Mucosa of stomach (tissue), 1 donor: ENCODE results near the gene THAP3.
"Not testable (repeated sequence)": the region's sequence is repeated elsewhere in the genome, so short reads cannot be mapped to it uniquely, and the experiment has no call there.

Source experiments
- H3K27me3 ChIP-seq: one replicate; pipeline ENCODE4 v1.7.0; 2013; ENCODE audit warnings: mild to moderate bottlenecking, low read length; ENCODE audit not compliant: control insufficient read depth, insufficient read depth
- H3K36me3 ChIP-seq: one replicate; pipeline ENCODE4 v1.7.0; 2013; ENCODE audit warnings: low read length; ENCODE audit not compliant: control insufficient read depth, insufficient read depth
- H3K4me1 ChIP-seq: one replicate; pipeline ENCODE4 v1.7.0; 2013; ENCODE audit warnings: mild to moderate bottlenecking, low read length; ENCODE audit not compliant: control insufficient read depth, insufficient read depth
- H3K4me3 ChIP-seq: one replicate; pipeline ENCODE4 v1.7.0; 2013; ENCODE audit warnings: low read length
- H3K9ac ChIP-seq: one replicate; pipeline ENCODE4 v1.7.0; 2013; ENCODE audit warnings: mild to moderate bottlenecking, low read length, moderate library complexity
- H3K9me3 ChIP-seq: one replicate; pipeline ENCODE4 v1.7.0; 2013; ENCODE audit warnings: mild to moderate bottlenecking, low read length, moderate library complexity; ENCODE audit not compliant: control insufficient read depth
- donor health status: Pancreatic carcinoma.

THAP3 gene

GRCh38 chr1:6653436-6654290 lies 29.0 kb downstream of the THAP3 start:
- Histone ChIP-seq H3K4me1 (no peaks in the 10 kb centered on the region), H3K4me3 (no peak overlapping the region), H3K36me3 (peaks cover 8% of the 10 kb centered on the region), H3K9me3 (no peaks in the 10 kb centered on the region), H3K9ac (no peak overlapping the region), H3K27me3 (no peaks in the 10 kb centered on the region)

- H3K27me3 ChIP-seq = no peaks in the 10 kb centered on the region
- no peak overlapping the region for H3K9ac ChIP-seq
- H3K4me1 ChIP-seq = no peaks in the 10 kb centered on the region
These were observed 32.5 kb downstream of the THAP3 start for GRCh38 chr1:6657138-6657537.

DNA sequence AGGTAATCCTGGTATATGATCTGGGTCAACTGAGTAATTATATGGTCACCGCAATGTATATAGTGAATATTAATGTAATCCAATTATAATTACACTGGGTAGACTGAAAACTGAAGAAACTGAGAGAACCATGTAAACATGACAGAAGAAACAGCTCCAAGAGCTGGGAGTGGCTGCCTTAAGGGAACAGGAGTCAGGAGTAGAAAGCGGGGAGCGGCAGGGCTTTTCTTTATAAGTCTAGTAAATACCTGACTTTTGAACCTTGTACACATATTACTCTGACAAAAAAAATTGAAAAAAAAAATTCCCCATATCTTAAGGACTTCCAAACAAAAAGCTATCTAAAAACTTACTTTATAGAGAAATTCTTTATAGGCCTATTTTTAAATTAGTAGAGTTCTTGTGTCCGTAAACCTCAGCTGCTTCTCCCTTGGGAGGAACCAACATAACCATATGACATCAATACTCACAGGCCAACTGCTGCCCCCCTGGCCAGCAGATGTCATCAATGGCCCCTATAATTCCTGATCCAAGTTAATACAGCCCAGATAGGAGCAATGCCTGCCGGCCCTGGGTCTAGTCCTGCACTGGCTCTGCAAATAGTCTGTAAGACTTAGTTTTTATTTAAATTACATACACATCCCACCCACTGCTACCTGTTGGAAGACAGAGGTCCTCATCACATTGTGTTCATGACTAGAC lies 33.8 kb downstream of the THAP3 start:
- no peak overlapping the region for H3K9ac ChIP-seq
- no peak overlapping the region for H3K4me3 ChIP-seq
- H3K9me3 ChIP-seq = no peaks in the 10 kb centered on the region
- H3K27me3 ChIP-seq = no peaks in the 10 kb centered on the region
- H3K36me3 ChIP-seq = no peaks in the 10 kb centered on the region
- H3K4me1 ChIP-seq = no peaks in the 10 kb centered on the region

More at GRCh38 chr1:6657138-6657537, 32.5 kb downstream of the THAP3 start:
- Histone ChIP-seq H3K9me3 (no peaks in the 10 kb centered on the region), H3K4me3 (no peak overlapping the region), H3K36me3 (peaks cover 8% of the 10 kb centered on the region)

DNA sequence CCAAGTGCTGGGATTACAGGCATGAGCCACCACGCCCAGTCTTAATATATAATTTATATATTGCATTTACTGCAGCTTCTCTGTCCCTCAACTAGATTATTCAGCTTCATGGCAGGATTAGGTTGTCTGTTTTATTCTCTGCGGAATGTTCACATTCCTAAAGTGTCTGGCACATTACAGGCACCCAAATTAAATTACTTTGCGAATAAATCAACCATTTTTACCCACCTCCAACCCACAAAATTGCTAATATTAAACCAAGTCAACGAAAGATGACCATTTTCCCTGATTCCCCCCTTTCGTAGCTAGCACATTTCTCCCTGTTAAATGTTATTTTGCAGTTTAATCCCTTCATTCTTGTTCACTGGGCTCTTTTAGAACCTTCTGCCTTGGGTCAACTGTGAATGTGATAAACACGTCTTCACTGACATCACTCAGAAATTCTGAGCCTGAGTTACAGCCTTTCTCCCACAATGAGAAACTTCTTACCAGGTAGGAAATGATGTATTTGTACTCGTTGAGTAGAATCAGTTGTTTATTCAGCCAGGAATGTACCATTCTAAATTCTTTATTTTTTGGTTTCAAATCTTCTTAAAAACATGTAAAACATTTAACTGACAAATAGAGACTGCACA lies 35.9 kb downstream of the THAP3 start:
- Histone ChIP-seq H3K4me1 (no peaks in the 10 kb centered on the region), H3K9me3 (no peaks in the 10 kb centered on the region), H3K9ac (no peak overlapping the region), H3K4me3 (no peak overlapping the region), H3K27me3 (no peaks in the 10 kb centered on the region), H3K36me3 (no peaks in the 10 kb centered on the region)

DNA sequence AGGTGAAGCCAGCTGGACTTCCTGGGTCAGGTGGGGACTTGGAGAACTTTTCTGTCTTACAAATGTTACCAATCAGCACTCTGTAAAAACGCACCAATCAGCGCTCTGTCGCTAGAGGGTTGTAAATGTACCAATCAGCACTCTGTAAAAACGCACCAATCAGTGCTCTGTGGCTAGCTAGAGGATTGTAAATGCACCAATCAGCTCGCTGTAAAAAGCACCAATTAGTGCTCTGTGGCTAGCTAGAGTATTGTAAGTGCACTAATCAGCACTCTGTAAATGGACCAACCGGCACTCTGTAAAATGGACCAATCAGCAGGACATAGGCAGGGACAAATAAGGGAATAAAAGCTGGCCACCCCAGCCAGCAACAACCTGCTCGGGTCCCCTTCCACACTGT lies 37.8 kb downstream of the THAP3 start:
- H3K4me3 ChIP-seq, H3K9ac ChIP-seq, H3K9me3 ChIP-seq, H3K36me3 ChIP-seq, H3K4me1 ChIP-seq, H3K27me3 ChIP-seq: not testable (repeated sequence)

- no peaks in the 10 kb centered on the region for H3K4me1 ChIP-seq
- H3K9ac ChIP-seq = no peak overlapping the region
- H3K4me3 ChIP-seq = no peak overlapping the region
- H3K36me3 ChIP-seq = no peaks in the 10 kb centered on the region
- H3K27me3 ChIP-seq = no peaks in the 10 kb centered on the region
- H3K9me3 ChIP-seq = no peaks in the 10 kb centered on the region
These were observed 42.0 kb downstream of the THAP3 start for GRCh38 chr1:6666696-6667095.

DNA sequence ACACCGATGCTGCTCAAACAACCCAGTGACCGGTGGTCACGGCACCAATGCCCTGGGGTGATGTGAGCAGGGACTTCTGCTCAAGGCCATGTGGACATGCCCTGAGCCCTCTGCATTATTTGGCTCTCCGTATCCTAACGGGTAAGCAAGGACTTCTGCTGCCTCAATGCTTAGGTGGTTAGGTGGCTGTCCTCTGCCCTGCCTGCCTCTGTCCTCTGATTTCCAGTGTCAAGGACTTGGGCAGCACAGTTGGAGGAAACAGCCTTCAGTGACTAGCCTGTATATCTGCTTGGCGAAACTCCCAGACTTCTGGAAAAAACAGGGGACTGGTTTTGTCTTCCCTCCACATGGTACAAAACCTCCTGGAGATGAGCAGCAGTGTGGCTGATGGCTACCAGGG lies 42.5 kb downstream of the THAP3 start:
- Histone ChIP-seq H3K4me1 (no peaks in the 10 kb centered on the region), H3K9ac (no peak overlapping the region), H3K27me3 (no peaks in the 10 kb centered on the region), H3K4me3 (no peak overlapping the region), H3K9me3 (no peaks in the 10 kb centered on the region), H3K36me3 (no peaks in the 10 kb centered on the region)

- no peaks in the 10 kb centered on the region for H3K27me3 ChIP-seq
- no peaks in the 10 kb centered on the region for H3K9me3 ChIP-seq
- H3K36me3 ChIP-seq = no peaks in the 10 kb centered on the region
- H3K9ac ChIP-seq = no peak overlapping the region
- no peak overlapping the region for H3K4me3 ChIP-seq
- H3K4me1 ChIP-seq = no peaks in the 10 kb centered on the region
These were observed 43.8 kb downstream of the THAP3 start for GRCh38 chr1:6668503-6668902.

GRCh38 chr1:6672558-6672957 lies 47.9 kb downstream of the THAP3 start:
- no peaks in the 10 kb centered on the region for H3K9me3 ChIP-seq
- H3K36me3 ChIP-seq = no peaks in the 10 kb centered on the region
- no peak overlapping the region for H3K9ac ChIP-seq
- no peak overlapping the region for H3K4me3 ChIP-seq
- H3K27me3 ChIP-seq = no peaks in the 10 kb centered on the region
- no peaks in the 10 kb centered on the region for H3K4me1 ChIP-seq

DNA sequence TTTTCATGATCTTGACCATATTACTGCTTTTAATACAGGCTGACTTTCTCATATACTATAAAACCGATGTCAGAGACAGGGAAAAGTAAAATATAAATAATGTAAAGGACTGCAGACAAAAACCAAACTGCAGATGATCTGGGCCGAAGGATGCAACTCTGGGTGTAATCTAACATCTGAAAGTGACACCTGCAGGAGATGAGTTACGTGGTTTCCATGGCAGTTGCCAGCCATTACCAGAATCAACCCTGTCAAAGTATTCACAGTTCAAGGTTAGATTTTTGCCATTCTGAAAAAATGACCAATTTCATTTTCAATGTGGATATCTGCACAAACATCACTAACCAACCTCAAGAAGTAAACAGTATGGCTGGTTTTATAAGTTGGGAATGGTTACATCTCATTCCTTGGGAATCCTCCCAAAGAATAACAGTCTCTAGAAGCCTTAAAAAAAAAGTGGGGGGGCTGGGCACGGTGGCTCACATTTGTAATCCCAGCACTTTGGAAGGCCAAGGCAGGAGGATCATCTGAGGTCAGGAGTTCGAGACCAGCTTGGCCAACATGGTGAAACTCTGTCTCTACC lies 49.2 kb downstream of the THAP3 start:
- H3K27me3 ChIP-seq = no peaks in the 10 kb centered on the region
- no peaks in the 10 kb centered on the region for H3K9me3 ChIP-seq
- no peak overlapping the region for H3K9ac ChIP-seq
- no peak overlapping the region for H3K4me3 ChIP-seq
- no peaks in the 10 kb centered on the region for H3K4me1 ChIP-seq
- no peaks in the 10 kb centered on the region for H3K36me3 ChIP-seq

GRCh38 chr1:6674771-6675170 lies 50.1 kb downstream of the THAP3 start:
- Histone ChIP-seq H3K4me1 (no peaks in the 10 kb centered on the region), H3K27me3 (no peaks in the 10 kb centered on the region), H3K9me3 (no peaks in the 10 kb centered on the region), H3K4me3 (no peak overlapping the region), H3K36me3 (no peaks in the 10 kb centered on the region), H3K9ac (no peak overlapping the region)

DNA sequence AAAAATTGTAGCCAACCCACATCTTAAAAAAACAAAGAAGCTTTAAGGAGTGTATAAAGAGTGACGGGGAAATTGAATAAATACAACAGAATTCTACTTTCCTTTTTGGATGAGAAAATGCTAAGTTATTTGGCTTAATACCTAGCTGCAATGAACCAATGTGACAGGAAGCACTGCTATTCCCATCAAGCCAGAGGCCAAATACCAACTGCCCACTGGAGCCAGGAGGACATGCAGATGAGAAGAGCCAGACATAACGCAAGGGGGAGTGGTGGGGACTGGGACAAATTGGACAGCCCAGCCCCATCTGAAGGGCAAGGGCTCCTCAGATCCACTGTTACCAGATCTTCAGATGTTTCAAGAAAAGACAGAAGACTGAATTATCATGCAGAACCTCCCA lies 51.3 kb downstream of the THAP3 start:
- H3K27me3 ChIP-seq = no peaks in the 10 kb centered on the region
- H3K4me1 ChIP-seq = no peaks in the 10 kb centered on the region
- H3K36me3 ChIP-seq = no peaks in the 10 kb centered on the region
- no peaks in the 10 kb centered on the region for H3K9me3 ChIP-seq
- no peak overlapping the region for H3K9ac ChIP-seq
- no peak overlapping the region for H3K4me3 ChIP-seq
